Thoracic aorta (tissue), 2 donors: ENCODE data around the gene TRPV6. TPM values are rescaled to one million over a fixed set of nuclear protein-coding genes. Genes with fewer than 3 reads are reported as not detected.

ENCODE experiments used
- ATAC-seq: fragments of 150-250 bp; one replicate; pipeline ENCODE4 v1.8.0; 2017; ENCODE audit warnings: low read depth; ENCODE audit not compliant: insufficient number of reproducible peaks, low FRiP score
- DNase-seq: peaks from one replicate; pipeline ENCODE4 v3.0.0-alpha.2; 2020; ENCODE audit warnings: low spot score
- H3K27ac ChIP-seq, 2 donors: fragments of 200-600 bp; sonication (generic); 1 replicate in 1 of 2; 2 replicates in 1 of 2; pipeline ENCODE4 v1.5.1; 2016; ENCODE audit warnings: mild to moderate bottlenecking in 2 of 2, moderate library complexity in 2 of 2
- H3K27me3 ChIP-seq: fragments of 200-600 bp; sonication (generic); replicated peaks from 2 replicates; pipeline ENCODE4 v1.6.0; 2016; ENCODE audit warnings: mild to moderate bottlenecking; ENCODE audit not compliant: insufficient read depth
- H3K36me3 ChIP-seq: fragments of 200-600 bp; sonication (generic); one replicate; pipeline ENCODE4 v1.5.1; 2016
- H3K4me1 ChIP-seq, 2 donors: fragments of 200-600 bp; sonication (generic); 1 replicate in 1 of 2; 2 replicates in 1 of 2; pipeline versions ENCODE4 v1.5.1 to v1.6.0; 2016; ENCODE audit warnings: low read depth in 2 of 2, mild to moderate bottlenecking in 1 of 2; ENCODE audit not compliant: control insufficient read depth in 1 of 2
- H3K4me3 ChIP-seq: fragments of 200-600 bp; sonication (generic); 2 replicates; pipeline ENCODE4 v1.5.1; 2016; ENCODE audit warnings: mild to moderate bottlenecking
- H3K9me3 ChIP-seq: fragments of 200-600 bp; sonication (generic); 2 replicates; pipeline ENCODE4 v1.5.1; 2016
- total RNA-seq, 2 donors: library from RNA; depleted of rRNA; stranded (reverse); fragments of >200 nt; gene quantifications; one replicate each; pipeline versions ENCODE4 v1.1.0 to v1.2.3, GENCODE V29; 2016
- TF ChIP-seq, protein P1 (sequence below): fragments of 200-600 bp; sonication (generic); IDR thresholded peaks from one replicate; pipeline ENCODE4 v1.5.1; 2019; ENCODE audit warnings: antibody characterized with exemption

Gene TRPV6
- not detected for total RNA-seq

DNA sequence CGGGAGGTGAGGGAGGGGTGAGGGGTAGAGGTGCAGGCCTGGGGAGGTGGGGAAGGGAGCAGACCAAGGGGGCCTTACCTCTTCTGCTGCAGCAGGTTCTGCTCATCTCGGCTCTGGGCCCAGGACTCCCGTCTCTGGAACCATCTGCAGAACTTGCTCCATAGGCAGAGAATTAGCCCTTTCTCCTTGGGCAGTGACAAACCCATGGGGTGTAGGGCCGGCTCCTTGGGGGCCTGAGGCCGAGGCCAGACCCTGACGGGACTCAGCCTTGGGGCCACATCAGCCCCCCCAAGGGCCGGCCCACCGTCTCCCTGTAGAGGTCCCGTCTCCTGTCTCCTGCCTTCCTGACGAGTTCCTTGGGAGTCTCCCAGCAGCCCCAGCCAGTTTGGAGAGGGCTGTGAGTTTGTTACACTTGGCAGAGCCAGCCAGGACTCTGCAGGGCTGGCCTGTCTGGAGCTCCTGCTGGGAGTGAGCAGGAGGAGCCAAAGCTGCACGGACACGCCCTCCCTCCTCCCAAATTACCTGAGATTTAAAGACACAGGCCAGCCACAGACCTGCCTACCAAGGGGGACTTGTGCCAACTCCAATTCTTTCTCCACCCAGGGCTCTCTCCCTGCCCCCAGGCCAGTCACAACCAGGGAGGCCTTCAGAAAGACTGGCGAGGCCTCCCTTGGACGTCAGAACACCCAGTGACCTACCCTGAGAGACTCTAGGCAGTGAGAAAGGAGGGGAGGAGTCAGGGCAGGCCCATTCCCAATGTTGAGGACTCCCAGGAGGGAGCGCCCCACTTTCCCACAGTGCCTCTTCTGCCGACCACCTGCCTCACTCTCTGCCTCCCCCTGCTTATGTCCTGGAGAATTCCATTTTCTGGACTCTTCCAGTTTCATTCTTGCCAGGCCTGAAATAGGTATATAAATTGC lies at the start of gene TRPV6:
TSS of gene TRPV6 (minus strand) at position 435 of the 920 bp plus-strand sequence.
- ATAC-seq (no peak), DNase-seq (no peak)
- Histone ChIP-seq H3K27me3 (no peaks in the 10 kb centered on the region), H3K4me1 (peaks cover 0 to 5% of the 10 kb centered on the region in 2 donors), H3K4me3 (no peak within 1 kb of the TSS), H3K9me3 (no peaks in the 10 kb centered on the region), H3K27ac (no peak within 1 kb of the TSS), H3K36me3 (no peaks in the 10 kb centered on the region)
- TF ChIP-seq, protein P1, sequence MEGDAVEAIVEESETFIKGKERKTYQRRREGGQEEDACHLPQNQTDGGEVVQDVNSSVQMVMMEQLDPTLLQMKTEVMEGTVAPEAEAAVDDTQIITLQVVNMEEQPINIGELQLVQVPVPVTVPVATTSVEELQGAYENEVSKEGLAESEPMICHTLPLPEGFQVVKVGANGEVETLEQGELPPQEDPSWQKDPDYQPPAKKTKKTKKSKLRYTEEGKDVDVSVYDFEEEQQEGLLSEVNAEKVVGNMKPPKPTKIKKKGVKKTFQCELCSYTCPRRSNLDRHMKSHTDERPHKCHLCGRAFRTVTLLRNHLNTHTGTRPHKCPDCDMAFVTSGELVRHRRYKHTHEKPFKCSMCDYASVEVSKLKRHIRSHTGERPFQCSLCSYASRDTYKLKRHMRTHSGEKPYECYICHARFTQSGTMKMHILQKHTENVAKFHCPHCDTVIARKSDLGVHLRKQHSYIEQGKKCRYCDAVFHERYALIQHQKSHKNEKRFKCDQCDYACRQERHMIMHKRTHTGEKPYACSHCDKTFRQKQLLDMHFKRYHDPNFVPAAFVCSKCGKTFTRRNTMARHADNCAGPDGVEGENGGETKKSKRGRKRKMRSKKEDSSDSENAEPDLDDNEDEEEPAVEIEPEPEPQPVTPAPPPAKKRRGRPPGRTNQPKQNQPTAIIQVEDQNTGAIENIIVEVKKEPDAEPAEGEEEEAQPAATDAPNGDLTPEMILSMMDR = no peak

DNA sequence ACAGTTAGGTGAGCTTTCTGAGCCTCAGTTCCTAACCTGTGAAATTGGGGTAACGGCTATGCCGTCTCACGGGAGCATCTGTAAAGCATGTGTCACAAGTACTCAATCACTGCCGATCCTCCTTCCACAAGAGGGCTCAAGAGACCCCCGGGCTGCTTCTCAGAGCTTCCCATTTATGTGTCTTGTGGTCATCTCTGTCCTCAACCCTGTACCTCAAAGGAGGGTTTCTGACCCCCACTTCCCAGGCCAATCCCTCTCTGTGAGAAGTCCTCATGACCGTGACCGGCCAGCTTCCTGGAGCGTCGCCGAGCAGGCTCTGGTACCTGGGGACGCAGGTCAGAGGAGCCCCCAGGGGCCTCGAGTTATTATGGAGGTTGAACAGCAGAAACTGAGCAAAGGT lies 48.5 kb upstream of the TRPV6 start:
- no peak overlapping the region for H3K4me3 ChIP-seq
- no peaks in the 10 kb centered on the region for H3K27me3 ChIP-seq
- no peaks in the 10 kb centered on the region for H3K9me3 ChIP-seq
- ATAC-seq (no peak), DNase-seq (no peak)
- H3K27ac ChIP-seq = no peak overlapping the region
- TF ChIP-seq, protein P1 = no peak
- H3K4me1 ChIP-seq = no peaks in the 10 kb centered on the region
- no peaks in the 10 kb centered on the region for H3K36me3 ChIP-seq

DNA sequence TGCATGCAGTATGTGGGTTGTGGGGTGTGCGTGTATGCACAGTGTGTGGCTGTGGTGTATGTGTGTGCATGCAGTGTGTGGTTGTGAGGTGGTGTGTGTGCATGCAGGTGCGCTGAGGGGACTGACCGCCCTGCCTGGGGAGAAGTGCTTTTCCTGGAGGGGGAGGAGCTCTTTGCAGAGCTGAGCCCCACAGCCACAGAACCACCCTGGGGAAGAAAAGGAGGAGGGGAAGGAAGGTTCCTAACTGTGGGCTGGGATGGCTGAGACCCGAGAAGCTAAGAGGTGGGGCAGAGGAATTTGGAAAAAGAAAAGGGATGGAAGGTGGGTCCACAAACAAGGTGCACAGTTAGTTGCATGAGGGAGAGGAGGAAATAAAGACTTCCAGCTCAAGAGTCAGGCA lies 48.1 kb upstream of the TRPV6 start, which contains the start of gene TRPV5:
TSS of gene TRPV5 (minus strand) at position 123 of the 400 bp plus-strand sequence. CDS start 287 bp downstream, outside the sequence.
- ATAC-seq = no peak
- Histone ChIP-seq H3K9me3 (no peaks in the 10 kb centered on the region), H3K27me3 (no peaks in the 10 kb centered on the region), H3K4me1 (no peaks in the 10 kb centered on the region), H3K27ac (no peak within 1 kb of the TSS), H3K36me3 (no peaks in the 10 kb centered on the region), H3K4me3 (no peak within 1 kb of the TSS)
- no peak for DNase-seq
- TF ChIP-seq, protein P1 = no peak

DNA sequence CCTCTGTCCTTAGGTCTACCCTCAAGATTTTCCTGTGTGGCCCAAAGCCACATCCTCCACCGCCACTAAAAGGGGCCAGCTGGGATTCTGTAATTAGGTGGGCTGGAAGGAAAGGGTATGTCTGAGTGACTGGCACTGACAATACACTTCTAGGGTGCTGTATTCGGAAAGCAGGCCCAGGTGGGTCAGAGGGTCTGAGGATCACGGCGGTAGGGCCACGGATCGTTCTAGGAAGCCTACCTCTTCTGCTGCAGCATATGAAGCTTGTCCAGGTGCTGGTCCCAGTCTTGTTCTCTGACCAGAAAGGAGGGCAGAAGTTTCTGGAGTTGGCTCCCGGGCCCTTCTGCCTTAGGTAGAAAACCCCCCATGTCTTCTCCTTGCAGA lies 47.5 kb upstream of the TRPV6 start:
- no peak for DNase-seq
- Histone ChIP-seq H3K36me3 (no peaks in the 10 kb centered on the region), H3K27ac (no peak overlapping the region), H3K27me3 (no peaks in the 10 kb centered on the region), H3K4me3 (no peak overlapping the region), H3K4me1 (no peaks in the 10 kb centered on the region), H3K9me3 (no peaks in the 10 kb centered on the region)
- ATAC-seq = no peak
- TF ChIP-seq, protein P1 = no peak

DNA sequence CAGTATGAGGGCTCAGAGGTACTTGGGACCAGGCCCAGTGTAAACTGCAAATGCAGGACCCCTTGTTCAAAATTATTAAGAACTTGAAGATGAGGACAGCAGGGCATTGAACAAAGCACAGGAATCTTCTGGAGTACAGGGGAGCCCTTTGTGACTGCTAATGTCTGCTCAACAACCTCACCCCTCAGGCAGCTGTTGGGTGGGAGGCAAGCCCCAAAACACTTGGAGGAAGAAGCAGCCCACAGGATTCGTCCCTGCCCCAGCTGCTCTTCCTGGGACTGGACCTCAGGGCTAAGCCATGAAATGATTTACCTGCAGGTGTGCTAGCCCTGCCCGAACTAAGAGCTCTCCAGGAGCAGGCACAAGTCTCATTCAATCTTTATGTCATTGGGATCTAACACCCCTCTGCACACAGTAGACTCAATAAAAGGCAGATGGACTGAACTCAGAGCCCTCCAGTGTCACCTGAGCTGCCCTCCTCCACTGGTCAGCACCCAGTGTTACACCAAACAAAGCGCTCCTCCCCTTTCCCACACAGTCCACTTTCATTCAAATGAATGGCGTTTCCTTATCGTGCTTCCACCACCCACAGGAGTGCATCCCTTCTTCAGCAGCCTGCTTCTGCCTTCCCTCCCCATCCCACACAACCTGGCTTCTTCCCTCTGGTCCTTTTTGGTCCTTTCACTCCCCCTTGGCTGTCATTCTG lies 47.0 kb upstream of the TRPV6 start:
- Histone ChIP-seq H3K27me3 (no peaks in the 10 kb centered on the region), H3K4me1 (no peaks in the 10 kb centered on the region), H3K27ac (no peak overlapping the region), H3K36me3 (no peaks in the 10 kb centered on the region), H3K9me3 (no peaks in the 10 kb centered on the region), H3K4me3 (no peak overlapping the region)
- ATAC-seq (no peak), DNase-seq (no peak)
- TF ChIP-seq, protein P1 = no peak
